ENCODE data around the gene THAP7.
"Not testable (repeated sequence)": the region's sequence is repeated elsewhere in the genome, so short reads cannot be mapped to it uniquely, and the experiment has no call there.

Gene THAP7

GRCh38 chr22:20977019-20977418 is 24.9 kb downstream of the THAP7 start:
- DNase-seq: no peak

GRCh38 chr22:20976291-20976877 is 25.5 kb downstream of the THAP7 start:
- no peak for DNase-seq

GRCh38 chr22:20975541-20976290 is 26.2 kb downstream of the THAP7 start:
- DNase-seq: no peak

GRCh38 chr22:20974336-20974955 is 27.5 kb downstream of the THAP7 start:
- DNase-seq: no peak

GRCh38 chr22:20973634-20974286 is 28.2 kb downstream of the THAP7 start:
- DNase-seq: no peak

GRCh38 chr22:20972933-20973577 is 28.9 kb downstream of the THAP7 start:
- DNase-seq: no peak

GRCh38 chr22:20972014-20972694 is 29.8 kb downstream of the THAP7 start:
- not testable (repeated sequence) for DNase-seq

GRCh38 chr22:20970939-20971657 is 30.8 kb downstream of the THAP7 start:
- DNase-seq: no peak

GRCh38 chr22:20968281-20968977 is 33.5 kb downstream of the THAP7 start:
- no peak for DNase-seq

- DNase-seq: no peak
Measured at GRCh38 chr22:20967697-20968211, 34.2 kb downstream of the THAP7 start.

GRCh38 chr22:20966883-20967696 is 34.8 kb downstream of the THAP7 start, which contains the start of gene AIFM3:
Gene AIFM3, plus strand, starts transcription at chr22:20967255. Its CDS starts 690 bp downstream, at chr22:20967945.
- no peak for DNase-seq

- DNase-seq: no peak
Measured at GRCh38 chr22:20965888-20966855, 35.7 kb downstream of the THAP7 start.

GRCh38 chr22:20965104-20965887 is 36.6 kb downstream of the THAP7 start:
- no peak for DNase-seq

- DNase-seq: no peak
Measured at GRCh38 chr22:20964799-20965103, 37.2 kb downstream of the THAP7 start.

GRCh38 chr22:20964090-20964798 is 37.7 kb downstream of the THAP7 start:
- DNase-seq: no peak

GRCh38 chr22:20963201-20964052 is 38.5 kb downstream of the THAP7 start:
- DNase-seq: no peak
